Activated CD8-positive, alpha-beta memory T cell treated with anti-CD3 and anti-CD28 coated beads, Interleukin-2, amount 50 U/mL, for 24 hours (primary cell): Measurements from ENCODE around the gene OLFM1.

ENCODE experiments used
- DNase-seq: peaks from one replicate; pipeline ENCODE4 v3.0.0-alpha.2; 2020; ENCODE audit errors: extremely low read depth

OLFM1 gene

GRCh38 chr9:135087489-135087792 lies at the start of gene OLFM1:
Gene OLFM1, plus strand, starts transcription at chr9:135087668. Its CDS starts 322 bp downstream, at chr9:135087990.
- no peak for DNase-seq

GRCh38 chr9:135038331-135038730 lies 49.1 kb upstream of the OLFM1 start:
- no peak for DNase-seq

GRCh38 chr9:135038826-135039225 lies 48.6 kb upstream of the OLFM1 start:
- no peak for DNase-seq

- DNase-seq, result no peak
Observed at GRCh38 chr9:135039266-135039870, 48.1 kb upstream of the OLFM1 start.

GRCh38 chr9:135039916-135040645 lies 47.4 kb upstream of the OLFM1 start:
- DNase-seq, result no peak

- DNase-seq, result no peak
Observed at GRCh38 chr9:135040892-135041291, 46.6 kb upstream of the OLFM1 start.

- no peak for DNase-seq
Observed at GRCh38 chr9:135043345-135043744, 44.1 kb upstream of the OLFM1 start.

GRCh38 chr9:135045264-135045927 lies 42.1 kb upstream of the OLFM1 start:
- DNase-seq, result no peak

- no peak for DNase-seq
Observed at GRCh38 chr9:135045928-135046738, 41.3 kb upstream of the OLFM1 start.

GRCh38 chr9:135046739-135047350 lies 40.6 kb upstream of the OLFM1 start:
- DNase-seq, result no peak

GRCh38 chr9:135047521-135047920 lies 39.9 kb upstream of the OLFM1 start:
- no peak for DNase-seq

GRCh38 chr9:135048046-135048757 lies 39.3 kb upstream of the OLFM1 start:
- no peak for DNase-seq

- DNase-seq, result no peak
Observed at GRCh38 chr9:135048758-135049444, 38.6 kb upstream of the OLFM1 start.

- no peak for DNase-seq
Observed at GRCh38 chr9:135049460-135049859, 38.0 kb upstream of the OLFM1 start.

- DNase-seq, result no peak
Observed at GRCh38 chr9:135050072-135050990, 37.1 kb upstream of the OLFM1 start.

- DNase-seq, result no peak
Observed at GRCh38 chr9:135051316-135052038, 36.0 kb upstream of the OLFM1 start.

GRCh38 chr9:135053133-135053532 lies 34.3 kb upstream of the OLFM1 start:
- no peak for DNase-seq

- no peak for DNase-seq
Observed at GRCh38 chr9:135055181-135055580, 32.3 kb upstream of the OLFM1 start.

GRCh38 chr9:135056541-135056940 lies 30.9 kb upstream of the OLFM1 start:
- DNase-seq, result no peak
